ENCODE results near the gene MALT1.

Gene MALT1

GRCh38 chr18:58694221-58694620 is 23.0 kb downstream of the MALT1 start:
- TF ChIP-seq, protein P1, sequence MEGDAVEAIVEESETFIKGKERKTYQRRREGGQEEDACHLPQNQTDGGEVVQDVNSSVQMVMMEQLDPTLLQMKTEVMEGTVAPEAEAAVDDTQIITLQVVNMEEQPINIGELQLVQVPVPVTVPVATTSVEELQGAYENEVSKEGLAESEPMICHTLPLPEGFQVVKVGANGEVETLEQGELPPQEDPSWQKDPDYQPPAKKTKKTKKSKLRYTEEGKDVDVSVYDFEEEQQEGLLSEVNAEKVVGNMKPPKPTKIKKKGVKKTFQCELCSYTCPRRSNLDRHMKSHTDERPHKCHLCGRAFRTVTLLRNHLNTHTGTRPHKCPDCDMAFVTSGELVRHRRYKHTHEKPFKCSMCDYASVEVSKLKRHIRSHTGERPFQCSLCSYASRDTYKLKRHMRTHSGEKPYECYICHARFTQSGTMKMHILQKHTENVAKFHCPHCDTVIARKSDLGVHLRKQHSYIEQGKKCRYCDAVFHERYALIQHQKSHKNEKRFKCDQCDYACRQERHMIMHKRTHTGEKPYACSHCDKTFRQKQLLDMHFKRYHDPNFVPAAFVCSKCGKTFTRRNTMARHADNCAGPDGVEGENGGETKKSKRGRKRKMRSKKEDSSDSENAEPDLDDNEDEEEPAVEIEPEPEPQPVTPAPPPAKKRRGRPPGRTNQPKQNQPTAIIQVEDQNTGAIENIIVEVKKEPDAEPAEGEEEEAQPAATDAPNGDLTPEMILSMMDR (IDR thresholded peaks at IDR 0.05; ENCODE audit: extremely low read depth, missing control alignments), result no peak
- no peak for DNase-seq (ENCODE audit: low spot score)

- TF ChIP-seq, protein P1 (IDR thresholded peaks at IDR 0.05; ENCODE audit: extremely low read depth, missing control alignments), result no peak
- DNase-seq (ENCODE audit: low spot score), result no peak
These were observed 23.6 kb downstream of the MALT1 start for GRCh38 chr18:58694720-58695468.

DNA sequence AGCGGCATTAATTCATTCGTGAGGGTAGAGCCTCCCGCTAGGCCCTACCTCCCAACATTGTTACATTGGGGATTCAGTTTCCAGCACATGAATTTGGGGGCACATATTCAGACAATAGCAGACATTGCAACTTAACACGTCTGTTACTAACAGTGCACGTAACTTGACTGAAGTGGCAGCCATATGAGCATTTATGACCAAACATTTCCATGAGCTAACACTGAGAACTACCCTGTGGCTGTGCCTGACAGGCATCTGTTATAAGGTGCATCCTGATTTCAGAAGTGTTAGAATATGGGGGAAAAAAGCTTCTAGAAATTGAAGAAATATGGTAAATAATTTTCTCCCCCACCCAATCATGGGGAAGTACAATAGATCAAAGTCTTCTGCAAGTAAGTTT is 24.5 kb downstream of the MALT1 start:
- TF ChIP-seq, protein P1 (IDR thresholded peaks at IDR 0.05; ENCODE audit: extremely low read depth, missing control alignments), result no peak
- no peak for DNase-seq (ENCODE audit: low spot score)

DNA sequence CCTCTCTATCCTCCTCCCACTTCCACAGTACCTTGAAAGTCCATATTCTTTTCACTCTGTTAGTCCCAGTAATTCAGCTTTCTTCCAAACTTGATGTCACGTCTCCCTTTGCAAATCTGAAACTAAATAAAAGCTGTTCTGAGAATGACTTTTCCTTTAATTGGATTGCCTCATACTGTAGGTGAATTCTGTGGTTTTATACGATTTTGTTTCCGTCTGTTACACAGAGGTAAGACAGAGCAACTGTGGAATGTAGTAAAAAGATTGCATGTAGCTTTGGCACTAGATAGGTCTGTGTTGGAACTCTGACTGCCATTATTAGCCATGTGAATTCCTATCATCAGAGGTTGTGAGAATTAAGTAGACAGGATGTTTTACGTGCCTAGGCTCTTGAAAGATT is 25.9 kb downstream of the MALT1 start:
- TF ChIP-seq, protein P1 (IDR thresholded peaks at IDR 0.05; ENCODE audit: extremely low read depth, missing control alignments), result no peak
- DNase-seq (ENCODE audit: low spot score), result no peak

DNA sequence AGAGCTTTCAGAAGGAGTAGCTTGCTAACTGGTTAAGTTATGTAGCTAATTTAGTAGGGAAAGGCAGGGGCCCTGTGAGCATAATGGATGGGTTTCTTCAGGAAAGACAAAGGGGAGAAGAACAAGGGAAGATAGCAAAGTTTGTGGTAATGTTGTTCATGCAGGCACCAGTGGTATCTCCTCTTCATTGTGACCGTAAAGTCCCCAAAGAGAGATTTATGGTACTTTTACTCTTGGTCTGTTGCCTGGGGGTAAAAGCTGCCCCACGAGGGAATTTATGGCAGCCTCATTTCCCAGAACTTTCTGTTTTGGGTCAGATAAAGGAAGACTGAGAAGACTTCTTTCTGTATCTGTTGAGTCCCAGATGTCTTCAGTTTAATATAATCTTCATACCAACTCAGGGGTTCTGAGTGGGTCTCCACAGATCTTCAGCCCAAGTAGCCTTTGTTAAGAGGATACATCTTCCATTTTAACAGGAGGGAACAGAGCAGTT is 27.5 kb downstream of the MALT1 start:
- no peak for DNase-seq (ENCODE audit: low spot score)
- TF ChIP-seq, protein P1 (IDR thresholded peaks at IDR 0.05; ENCODE audit: extremely low read depth, missing control alignments), result no peak

- no peak for DNase-seq (ENCODE audit: low spot score)
- TF ChIP-seq, protein P1 (IDR thresholded peaks at IDR 0.05; ENCODE audit: extremely low read depth, missing control alignments), result no peak
These were observed 28.3 kb downstream of the MALT1 start for GRCh38 chr18:58699551-58699950.

DNA sequence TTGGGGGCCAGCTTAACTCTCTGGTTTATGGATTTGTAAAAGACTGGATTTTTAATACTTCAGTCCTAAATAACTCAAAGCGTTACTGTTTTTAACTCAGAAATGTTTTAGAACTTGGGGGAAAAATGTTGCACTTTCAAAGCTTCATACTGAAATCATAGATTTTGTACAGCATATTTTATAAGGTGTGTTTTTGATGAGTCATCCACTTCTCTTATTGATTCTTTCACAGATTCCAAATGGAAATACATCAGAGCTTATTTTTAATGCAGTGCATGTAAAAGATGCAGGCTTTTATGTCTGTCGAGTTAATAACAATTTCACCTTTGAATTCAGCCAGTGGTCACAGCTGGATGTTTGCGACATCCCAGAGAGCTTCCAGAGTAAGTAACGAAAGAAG is 28.9 kb downstream of the MALT1 start:
- no peak for DNase-seq (ENCODE audit: low spot score)
- TF ChIP-seq, protein P1 (IDR thresholded peaks at IDR 0.05; ENCODE audit: extremely low read depth, missing control alignments), result no peak
